Urinary bladder (tissue), 4 donors: Measurements from ENCODE around the gene CIBAR2. TPM values are rescaled to one million over a fixed set of nuclear protein-coding genes. Genes with fewer than 3 reads are reported as not detected.

Experiments
- DNase-seq: peaks from one replicate; pipeline ENCODE4 v3.0.0-alpha.2; 2015; ENCODE audit errors: extremely low spot score
- H3K27ac ChIP-seq: one replicate; pipeline ENCODE4 v1.5.1; 2013; ENCODE audit warnings: low read depth, mild to moderate bottlenecking, moderate library complexity
- H3K36me3 ChIP-seq: one replicate; pipeline ENCODE4 v1.6.1; 2013; ENCODE audit warnings: mild to moderate bottlenecking, moderate library complexity; ENCODE audit not compliant: insufficient read depth
- H3K4me1 ChIP-seq: one replicate; pipeline ENCODE4 v1.6.1; 2013; ENCODE audit warnings: mild to moderate bottlenecking, moderate library complexity; ENCODE audit not compliant: insufficient read depth
- H3K4me3 ChIP-seq: one replicate; pipeline ENCODE4 v1.5.1; 2013; ENCODE audit warnings: low read depth, low read length
- WGBS: extraction: QIAGEN DNeasy Blood & Tissue Kit; methylation state at CpG from one replicate; pipeline ENCODE4 v1.1.7; 2013; 5-methylcytosine and 5-hydroxymethylcytosine counted together
- polyA plus RNA-seq: library from polyadenylated mRNA; stranded (reverse); fragments of 200-250 nt; gene quantifications from one replicate; pipeline ENCODE4 v1.2.3, GENCODE V29; 2013
- total RNA-seq: library from RNA; depleted of rRNA; stranded (reverse); fragments of >200 nt; gene quantifications from one replicate; pipeline ENCODE4 v1.2.3, GENCODE V29; 2014
- donor health status: healthy with polysubstance abuse.
- donor health status: healthy.

CIBAR2 gene
- total RNA-seq (not detected), polyA plus RNA-seq (not detected)

DNA sequence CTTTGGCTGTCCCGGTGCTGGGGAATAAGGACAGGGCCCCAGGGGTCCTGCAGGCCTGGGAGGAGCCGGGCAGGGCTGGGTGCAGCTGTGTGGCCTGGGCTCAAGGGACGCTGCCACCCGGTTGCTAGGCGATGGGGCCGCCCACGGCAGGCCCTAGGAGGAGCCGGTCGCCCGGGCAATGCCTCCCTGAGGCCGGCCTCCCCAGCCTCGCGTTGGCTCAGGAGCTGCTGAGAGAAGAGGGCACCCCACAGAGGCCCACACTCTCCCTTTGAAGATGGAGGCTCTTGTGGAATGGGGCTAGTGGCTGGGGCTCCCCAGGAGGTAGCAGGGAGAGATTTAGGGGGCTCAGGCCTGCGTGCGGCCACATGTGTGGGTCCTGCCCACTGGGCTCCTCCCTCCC, at the start of gene CIBAR2:
TSS of gene CIBAR2 (minus strand) at position 109 of the 400 bp plus-strand sequence. CDS start 120 bp downstream, outside the sequence.
- Histone ChIP-seq H3K4me1 (no peaks in the 10 kb centered on the region), H3K36me3 (no peaks in the 10 kb centered on the region), H3K4me3 (no peak within 1 kb of the TSS), H3K27ac (no peak within 1 kb of the TSS)
- WGBS: 83% methylated on average over 15 of the region's 15 CpGs
- no peak for DNase-seq

DNA sequence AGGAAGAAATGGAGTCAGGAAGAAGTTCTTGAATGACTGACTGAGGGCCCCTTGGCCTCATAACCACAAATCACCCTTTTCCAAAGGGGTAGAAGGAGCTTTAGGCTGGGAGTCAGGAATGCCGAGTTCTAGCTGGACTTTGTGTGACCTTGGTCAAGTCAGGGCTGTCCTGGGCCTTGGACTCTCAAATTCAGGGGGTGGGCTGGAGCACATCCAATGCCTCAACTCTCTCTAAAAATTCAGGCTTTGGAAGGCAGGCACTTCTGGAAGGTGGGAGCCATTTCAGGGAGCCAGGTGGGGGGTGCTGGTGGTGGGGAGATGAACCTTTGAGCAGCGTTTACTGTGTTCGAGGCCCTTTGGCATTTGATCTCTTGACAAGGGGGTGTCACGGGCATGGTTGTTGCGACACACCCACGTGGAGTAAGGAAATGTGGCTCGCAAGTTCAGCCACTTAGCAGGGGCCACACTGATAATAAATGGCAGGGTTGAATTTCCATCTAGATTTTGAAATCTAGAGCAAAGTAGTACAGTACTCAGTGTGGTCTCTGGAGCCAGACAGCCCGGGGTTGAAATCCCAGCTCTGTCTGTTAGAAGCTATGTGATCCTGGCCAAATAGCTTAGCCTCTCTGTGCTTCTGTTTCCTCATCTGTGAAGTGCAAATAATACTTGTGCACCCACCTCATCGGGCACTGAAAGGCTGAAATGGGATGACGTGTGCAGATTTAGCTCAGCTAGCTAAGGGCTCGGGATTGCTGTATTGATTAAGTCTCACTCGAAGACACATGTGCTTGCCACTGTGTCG, 47.1 kb upstream of the CIBAR2 start:
- WGBS: 84% methylated on average over 13 of the region's 13 CpGs
- Histone ChIP-seq H3K4me1 (no peaks in the 10 kb centered on the region), H3K36me3 (no peaks in the 10 kb centered on the region), H3K4me3 (no peak overlapping the region), H3K27ac (no peak overlapping the region)
- DNase-seq: no peak

DNA sequence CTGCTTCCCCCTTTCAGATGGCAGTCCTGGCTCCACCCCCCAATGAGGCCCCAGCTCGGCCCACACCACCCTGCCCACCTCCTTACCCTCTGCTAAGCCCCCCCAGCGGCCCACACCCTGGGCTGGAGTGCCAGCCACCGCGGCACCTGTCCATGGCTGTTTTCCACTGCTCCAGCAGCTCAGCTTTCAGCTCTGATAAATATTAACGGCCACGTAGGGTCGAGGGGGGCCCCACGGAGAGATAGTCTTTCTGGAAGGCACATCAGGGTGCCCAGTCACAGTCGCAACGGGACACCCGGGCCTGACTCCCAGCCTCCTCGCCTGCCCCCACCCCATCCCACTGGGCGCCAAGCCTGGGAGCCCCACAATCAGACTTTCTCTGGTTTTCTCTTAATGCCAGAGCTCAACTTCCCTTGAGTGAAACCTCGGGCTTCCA, 46.5 kb upstream of the CIBAR2 start:
- Histone ChIP-seq H3K27ac (no peak overlapping the region), H3K4me1 (no peaks in the 10 kb centered on the region), H3K4me3 (no peak overlapping the region), H3K36me3 (no peaks in the 10 kb centered on the region)
- DNase-seq: no peak
- 72% methylated on average over 14 of the region's 14 CpGs for WGBS

DNA sequence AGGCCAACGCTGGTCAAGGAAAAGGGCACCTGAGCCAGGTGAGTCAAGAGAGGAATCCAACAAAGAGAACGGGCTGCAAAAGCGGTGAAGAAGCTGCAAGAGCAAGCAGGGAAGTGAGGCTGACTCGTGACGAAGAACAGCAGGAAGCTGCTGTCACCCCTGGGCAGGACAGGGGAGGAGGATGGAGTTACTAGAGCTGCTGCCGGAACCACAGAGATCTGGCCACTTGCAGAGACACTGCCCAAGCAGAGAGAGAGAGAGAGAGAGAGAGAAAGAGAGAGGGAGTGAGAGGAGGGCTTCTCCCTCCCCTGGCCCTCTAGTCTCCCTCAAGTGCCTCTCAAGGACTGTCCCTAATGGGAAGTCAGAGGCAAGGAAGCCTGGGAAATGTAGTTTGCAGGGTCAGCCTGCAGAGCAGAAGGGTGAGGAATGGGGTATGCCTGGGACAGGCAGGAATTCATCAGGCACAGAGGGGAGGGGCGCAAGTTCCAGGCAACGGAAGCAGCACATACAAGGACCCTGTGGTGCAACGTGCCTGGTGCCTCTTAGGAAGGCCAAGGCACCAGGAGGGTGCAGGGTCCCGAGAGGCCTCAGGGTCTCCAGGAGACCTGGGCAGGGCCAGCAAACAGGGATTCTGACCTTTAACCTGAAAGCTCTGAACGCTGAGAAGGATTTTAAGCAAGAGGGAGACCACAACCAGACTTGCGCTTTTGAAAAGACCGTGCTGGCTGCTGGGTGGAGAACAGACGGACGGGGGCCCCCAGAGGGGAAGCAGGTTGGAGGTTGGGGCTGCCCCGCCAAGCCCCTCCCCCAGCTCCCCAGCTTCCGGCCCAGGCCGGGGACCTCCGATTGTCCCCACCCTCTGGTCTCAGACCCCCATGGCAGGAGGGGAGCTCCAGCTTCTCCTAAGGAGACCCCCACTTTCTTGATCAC, 45.8 kb upstream of the CIBAR2 start:
- no peak overlapping the region for H3K4me3 ChIP-seq
- H3K4me1 ChIP-seq: no peaks in the 10 kb centered on the region
- DNase-seq: no peak
- 63% methylated on average over 19 of the region's 19 CpGs for WGBS
- H3K27ac ChIP-seq: no peak overlapping the region
- no peaks in the 10 kb centered on the region for H3K36me3 ChIP-seq

DNA sequence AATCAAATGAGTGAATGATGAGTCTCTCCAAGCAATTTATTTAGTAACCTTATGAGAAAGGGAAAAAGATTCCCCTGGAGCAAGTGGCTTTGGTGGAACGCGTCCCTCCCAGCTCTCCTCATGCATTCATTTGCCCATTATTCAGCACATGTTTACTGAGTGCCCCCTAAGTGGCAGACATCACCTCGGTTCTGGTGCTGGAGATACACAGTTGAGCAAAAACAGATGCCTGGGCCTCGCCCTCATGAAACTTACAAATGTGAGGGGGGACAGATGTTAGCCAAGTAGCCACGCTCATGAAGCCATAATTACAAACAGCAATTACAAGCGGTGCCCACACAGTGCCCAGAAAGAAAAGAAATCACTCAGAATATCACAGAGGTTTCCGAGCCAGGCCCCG, 45.1 kb upstream of the CIBAR2 start:
- H3K36me3 ChIP-seq: no peaks in the 10 kb centered on the region
- H3K4me1 ChIP-seq: no peaks in the 10 kb centered on the region
- no peak overlapping the region for H3K4me3 ChIP-seq
- DNase-seq: no peak
- WGBS: 85% methylated on average over 8 of the region's 8 CpGs
- H3K27ac ChIP-seq: no peak overlapping the region

DNA sequence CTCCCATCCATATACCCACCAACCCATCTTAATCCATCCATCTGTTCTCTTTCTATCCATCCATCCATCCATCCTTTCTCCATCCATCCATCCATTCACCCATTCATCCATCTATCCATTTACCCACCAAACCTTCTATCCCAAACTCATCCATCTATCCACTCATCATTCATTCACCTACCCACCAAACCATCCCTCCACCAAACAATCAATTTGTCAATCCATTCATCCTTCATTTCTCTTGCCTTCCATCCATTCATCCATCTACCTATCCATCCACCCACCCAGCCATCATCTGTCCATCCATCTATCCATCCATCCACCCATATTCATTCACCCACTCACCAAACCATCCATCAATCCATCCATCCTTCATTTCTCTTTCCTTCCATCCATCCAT, 44.6 kb upstream of the CIBAR2 start:
- no peak for DNase-seq
- Histone ChIP-seq H3K4me3 (no peak overlapping the region), H3K4me1 (no peaks in the 10 kb centered on the region), H3K27ac (no peak overlapping the region), H3K36me3 (no peaks in the 10 kb centered on the region)

DNA sequence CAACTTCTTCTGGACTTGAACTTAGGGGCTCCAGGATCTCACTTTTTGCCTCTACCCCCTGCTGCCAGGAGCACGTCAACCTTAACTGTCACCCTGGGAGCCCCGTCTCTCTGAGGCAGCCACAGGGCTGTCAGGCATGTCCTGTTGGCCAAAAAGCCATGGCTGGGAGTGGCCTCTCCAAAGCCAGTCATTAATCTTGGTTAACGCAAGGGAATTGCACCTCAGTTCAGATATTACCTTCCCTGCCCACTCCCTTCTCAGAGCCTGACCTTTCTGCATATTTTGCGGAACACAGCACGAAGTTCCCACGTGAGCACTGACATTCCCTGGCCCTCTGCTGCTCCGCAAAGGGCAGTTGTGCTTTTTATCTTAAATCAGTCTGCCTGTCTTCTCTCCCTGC, 44.2 kb upstream of the CIBAR2 start:
- no peak overlapping the region for H3K27ac ChIP-seq
- no peak overlapping the region for H3K4me3 ChIP-seq
- WGBS: 96% methylated on average over 7 of the region's 7 CpGs
- DNase-seq: no peak
- no peaks in the 10 kb centered on the region for H3K4me1 ChIP-seq
- H3K36me3 ChIP-seq: no peaks in the 10 kb centered on the region

DNA sequence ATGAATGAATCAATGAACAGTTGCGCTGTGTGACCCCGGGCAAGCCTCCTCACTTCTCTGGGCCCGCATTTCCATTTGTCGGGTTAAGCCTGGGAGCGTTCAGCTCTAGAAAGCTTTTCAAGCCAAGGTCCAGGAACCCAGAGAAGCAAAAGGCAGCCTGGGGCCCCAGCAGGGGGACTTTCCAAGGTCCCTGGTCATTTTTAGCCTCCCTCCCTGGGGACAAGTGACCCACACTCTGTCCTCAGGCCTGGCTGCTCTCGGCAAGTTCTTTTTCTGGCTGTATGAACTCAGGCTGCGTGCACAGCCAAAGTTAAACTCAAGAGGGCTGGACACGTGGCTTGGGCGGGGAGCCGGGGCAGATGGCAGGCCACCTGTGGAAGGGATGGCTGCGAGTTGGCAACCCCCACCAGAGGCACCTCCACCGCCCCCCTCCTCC, 41.4 kb upstream of the CIBAR2 start:
- WGBS: 86% methylated on average over 12 of the region's 12 CpGs
- no peak for DNase-seq
- H3K27ac ChIP-seq: no peak overlapping the region
- no peak overlapping the region for H3K4me3 ChIP-seq
- no peaks in the 10 kb centered on the region for H3K36me3 ChIP-seq
- H3K4me1 ChIP-seq: no peaks in the 10 kb centered on the region

DNA sequence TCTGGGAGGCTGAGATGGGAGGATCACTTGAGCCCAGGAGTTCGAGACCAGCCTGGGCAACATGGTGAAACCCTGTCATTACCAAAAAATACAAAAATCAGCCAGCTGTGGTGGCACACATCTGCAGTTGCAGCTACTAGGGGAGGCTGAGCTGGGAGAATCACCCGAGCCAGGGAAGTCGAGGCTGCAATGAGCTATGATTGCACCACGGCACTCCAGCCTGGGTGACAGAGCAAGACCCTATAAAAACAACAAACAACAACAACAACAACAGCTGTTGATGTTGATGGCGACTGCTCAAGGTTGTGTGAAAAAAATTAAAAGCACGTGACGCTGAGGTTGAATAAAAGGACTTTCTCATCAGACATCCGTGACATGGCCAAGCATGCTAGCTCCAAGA, 40.8 kb upstream of the CIBAR2 start:
- no peaks in the 10 kb centered on the region for H3K36me3 ChIP-seq
- WGBS: 86% methylated on average over 8 of the region's 8 CpGs
- no peak overlapping the region for H3K4me3 ChIP-seq
- DNase-seq: no peak
- H3K4me1 ChIP-seq: no peaks in the 10 kb centered on the region
- no peak overlapping the region for H3K27ac ChIP-seq

DNA sequence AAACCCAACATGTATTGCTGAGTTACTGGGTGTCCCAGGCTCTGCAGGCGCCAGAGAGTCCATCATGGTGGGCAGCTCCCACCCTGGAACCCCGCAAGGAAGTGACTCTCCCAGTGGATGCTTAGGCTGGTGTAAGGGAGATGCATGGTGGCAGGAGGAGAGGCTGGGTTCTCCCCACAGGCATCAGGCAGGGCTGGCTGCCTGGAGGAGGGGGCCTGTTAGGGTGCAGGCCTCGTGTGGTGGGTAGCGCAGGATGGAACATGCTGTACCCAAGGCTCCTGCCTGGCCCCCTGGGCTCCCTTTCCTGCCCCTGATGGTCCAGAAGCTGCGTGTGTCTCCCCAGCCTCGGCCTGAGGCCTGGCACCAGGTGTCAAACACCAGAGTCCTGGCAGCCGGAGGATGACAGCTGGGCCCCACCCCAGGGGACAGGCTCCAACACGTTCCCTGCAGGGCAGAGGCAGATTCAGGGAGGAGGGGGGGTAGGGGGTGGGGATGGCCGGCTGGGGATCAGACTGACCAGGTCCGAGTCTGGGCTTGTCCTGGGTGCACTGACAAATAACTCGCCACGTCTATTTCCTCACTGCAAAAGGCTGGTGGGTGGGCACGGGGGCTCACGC, 40.2 kb upstream of the CIBAR2 start:
- H3K4me3 ChIP-seq: no peak overlapping the region
- no peaks in the 10 kb centered on the region for H3K4me1 ChIP-seq
- WGBS: 78% methylated on average over 14 of the region's 14 CpGs
- H3K36me3 ChIP-seq: no peaks in the 10 kb centered on the region
- H3K27ac ChIP-seq: peak overlapping the region; percentile 83
- no peak for DNase-seq

DNA sequence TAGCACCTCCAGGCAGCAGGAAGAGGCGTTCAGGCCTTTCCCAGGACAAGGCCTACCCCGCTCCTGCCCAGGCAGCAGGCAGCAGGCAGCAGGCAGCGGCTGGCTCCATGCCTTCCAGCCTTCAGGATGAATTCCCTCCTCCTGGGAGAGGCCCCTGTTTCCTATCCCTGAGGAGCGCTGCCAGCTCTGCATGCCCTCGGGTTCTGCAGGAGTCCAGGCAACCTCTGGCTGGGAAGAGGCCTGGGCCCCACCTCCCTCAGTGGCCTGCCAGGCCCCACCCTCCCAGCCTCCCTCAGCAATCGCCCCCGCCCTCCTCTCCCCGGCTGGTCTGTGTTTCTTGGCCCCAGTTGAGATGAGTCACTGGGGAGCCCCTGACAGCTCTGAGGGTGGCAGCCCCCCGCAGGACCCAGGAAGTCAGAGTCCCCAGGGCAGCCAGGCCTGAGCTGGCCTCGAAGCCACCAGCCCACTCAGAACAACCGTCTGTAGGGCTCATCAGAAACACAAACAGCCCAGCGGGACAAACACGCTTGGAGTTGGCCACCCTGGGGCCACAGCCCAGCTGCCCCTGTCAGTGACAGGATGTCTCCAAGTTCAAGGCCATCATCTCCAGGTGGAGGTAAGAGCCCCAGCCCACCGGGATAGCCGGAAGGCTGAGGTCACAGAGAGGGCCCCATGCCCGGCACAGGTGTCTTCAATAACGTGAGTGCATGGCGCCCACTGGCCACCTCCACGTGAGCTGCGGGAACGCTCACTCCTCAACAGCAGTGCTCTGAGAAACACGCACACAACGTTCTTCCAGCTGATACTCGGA, 39.5 kb upstream of the CIBAR2 start:
- no peak for DNase-seq
- Histone ChIP-seq H3K36me3 (no peaks in the 10 kb centered on the region), H3K4me3 (no peak overlapping the region), H3K27ac (peak overlapping the region; percentile 83), H3K4me1 (no peaks in the 10 kb centered on the region)
- WGBS: 42% methylated on average over 24 of the region's 24 CpGs

DNA sequence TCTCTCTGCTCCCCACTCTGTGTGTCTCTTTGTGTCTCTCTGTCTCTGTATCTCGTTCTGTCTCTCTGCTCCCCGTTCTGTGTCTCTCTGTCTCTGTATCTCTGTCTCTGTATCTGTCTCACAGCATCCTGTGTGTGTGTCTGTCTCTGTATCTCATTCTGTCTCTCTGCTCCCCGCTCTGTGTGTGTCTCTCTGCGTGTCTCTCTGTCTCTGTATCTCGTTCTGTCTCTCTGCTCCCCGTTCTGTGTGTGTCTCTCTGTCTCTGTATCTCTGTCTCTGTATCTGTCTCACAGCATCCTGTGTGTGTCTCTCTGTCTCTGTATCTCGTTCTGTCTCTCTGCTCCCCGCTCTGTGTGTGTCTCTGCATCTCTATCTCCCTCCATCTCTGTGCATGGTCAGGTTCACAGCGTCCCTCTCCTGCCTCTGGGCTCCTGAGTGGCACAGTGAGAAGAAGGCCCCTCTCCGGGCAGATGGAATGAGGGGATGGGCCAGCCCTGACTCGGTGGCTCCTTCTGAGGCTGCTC, 38.9 kb upstream of the CIBAR2 start:
- 73% methylated on average over 11 of the region's 11 CpGs for WGBS
- Histone ChIP-seq H3K4me1 (no peaks in the 10 kb centered on the region), H3K27ac (peak overlapping the region; percentile 62), H3K4me3 (no peak overlapping the region), H3K36me3 (no peaks in the 10 kb centered on the region)
- DNase-seq: no peak
